Mesenchymal stem cell (in vitro differentiated cells and primary cell): ENCODE results near the gene COQ5.

Experiments
- DNase-seq: peaks from one replicate; pipeline ENCODE4 v3.0.0-alpha.2; 2013
- H2AFZ ChIP-seq: one replicate; pipeline ENCODE4 v1.6.1; 2013; ENCODE audit warnings: low read depth, mild to moderate bottlenecking, control low read depth, inconsistent platforms, low read length, moderate library complexity
- H2AK5ac ChIP-seq: 2 replicates; pipeline ENCODE4 v1.6.1; 2013; ENCODE audit warnings: low read length, moderate library complexity, mild to moderate bottlenecking, inconsistent platforms; ENCODE audit not compliant: severe bottlenecking
- H2BK120ac ChIP-seq: one replicate; pipeline ENCODE4 v1.6.1; 2013; ENCODE audit warnings: low read depth, mild to moderate bottlenecking, inconsistent platforms, low read length, moderate library complexity
- H2BK12ac ChIP-seq, 2 experiments: one replicate each; pipeline ENCODE4 v1.6.1; 2013; ENCODE audit warnings: inconsistent platforms in 2 of 2, low read length in 2 of 2, mild to moderate bottlenecking in 2 of 2, moderate library complexity in 2 of 2, control low read depth in 1 of 2
- H2BK15ac ChIP-seq: one replicate; pipeline ENCODE4 v1.6.1; 2013; ENCODE audit warnings: mild to moderate bottlenecking, low read depth, inconsistent platforms; ENCODE audit not compliant: poor library complexity, severe bottlenecking
- H2BK5ac ChIP-seq: 2 replicates; pipeline ENCODE4 v1.6.1; 2013; ENCODE audit warnings: low read depth, mild to moderate bottlenecking, low read length, control low read depth, inconsistent platforms; ENCODE audit not compliant: poor library complexity, severe bottlenecking
- H3K14ac ChIP-seq, 2 experiments: one replicate each; pipeline ENCODE4 v1.6.1; 2013; ENCODE audit warnings: inconsistent platforms in 2 of 2, low read length in 2 of 2, control low read depth in 1 of 2, mild to moderate bottlenecking in 1 of 2, moderate library complexity in 1 of 2
- H3K18ac ChIP-seq, 2 experiments: one replicate each; pipeline ENCODE4 v1.6.1; 2013; ENCODE audit warnings: inconsistent platforms in 2 of 2, low read length in 2 of 2, control low read depth in 1 of 2, low read depth in 1 of 2, mild to moderate bottlenecking in 1 of 2
- H3K23ac ChIP-seq, 2 experiments: one replicate each; pipeline ENCODE4 v1.6.1; 2013; ENCODE audit warnings: inconsistent platforms in 2 of 2, low read length in 2 of 2, mild to moderate bottlenecking in 2 of 2, moderate library complexity in 2 of 2, control low read depth in 1 of 2
- H3K27ac ChIP-seq: 2 replicates; pipeline ENCODE4 v1.5.1; 2013; ENCODE audit warnings: mild to moderate bottlenecking, moderate library complexity, low read length, control low read depth, inconsistent platforms; ENCODE audit not compliant: poor library complexity, severe bottlenecking
- H3K27me3 ChIP-seq, 2 experiments: 2 replicates each; pipeline versions ENCODE4 v1.6.1 to v1.7.0; 2013; ENCODE audit warnings: low read length in 2 of 2, mild to moderate bottlenecking in 2 of 2, moderate library complexity in 2 of 2, control low read depth in 1 of 2, inconsistent platforms in 1 of 2; ENCODE audit not compliant: control insufficient read depth in 1 of 2, insufficient read depth in 1 of 2
- H3K36me3 ChIP-seq, 2 experiments: 2 replicates each; pipeline versions ENCODE4 v1.6.1 to v1.7.0; 2013; ENCODE audit warnings: low read length in 2 of 2, control low read depth in 1 of 2, inconsistent platforms in 1 of 2, low read depth in 1 of 2, mild to moderate bottlenecking in 1 of 2; ENCODE audit not compliant: insufficient read depth in 2 of 2, control insufficient read depth in 1 of 2
- H3K4ac ChIP-seq, 2 experiments: one replicate each; pipeline ENCODE4 v1.6.1; 2013; ENCODE audit warnings: inconsistent platforms in 2 of 2, low read length in 2 of 2, mild to moderate bottlenecking in 2 of 2, moderate library complexity in 2 of 2, control low read depth in 1 of 2, low read depth in 1 of 2
- H3K4me1 ChIP-seq: 2 replicates; pipeline ENCODE4 v1.6.1; 2013; ENCODE audit warnings: low read depth, low read length, control low read depth; ENCODE audit not compliant: control insufficient read depth, insufficient read depth
- H3K4me2 ChIP-seq: 2 replicates; pipeline ENCODE4 v1.6.1; 2013; ENCODE audit warnings: low read length, mild to moderate bottlenecking, inconsistent platforms; ENCODE audit not compliant: poor library complexity, severe bottlenecking
- H3K4me3 ChIP-seq, 2 experiments: 2 replicates each; pipeline versions ENCODE4 v1.5.1 to v1.7.0; 2013; ENCODE audit warnings: low read length in 2 of 2, mild to moderate bottlenecking in 2 of 2, control low read depth in 1 of 2, low read depth in 1 of 2; ENCODE audit not compliant: insufficient read depth in 1 of 2
- H3K79me1 ChIP-seq: replicated peaks from 2 replicates; pipeline ENCODE4 v1.6.1; 2013; ENCODE audit warnings: mild to moderate bottlenecking, control low read depth, low read length, inconsistent platforms; ENCODE audit not compliant: poor library complexity, severe bottlenecking
- H3K9ac ChIP-seq: 2 replicates; pipeline ENCODE4 v1.7.0; 2013; ENCODE audit warnings: mild to moderate bottlenecking, low read length, moderate library complexity
- H3K9me3 ChIP-seq: 2 replicates; pipeline ENCODE4 v1.7.0; 2013; ENCODE audit warnings: mild to moderate bottlenecking, low read length; ENCODE audit not compliant: control insufficient read depth
- H4K8ac ChIP-seq: one replicate; pipeline ENCODE4 v1.6.1; 2013; ENCODE audit warnings: inconsistent platforms, mild to moderate bottlenecking, low read length, moderate library complexity
- H4K91ac ChIP-seq: one replicate; pipeline ENCODE4 v1.6.1; 2013; ENCODE audit warnings: mild to moderate bottlenecking, low read length, inconsistent platforms
- WGBS: methylation state at CpG from one replicate; pipeline ENCODE4 v1.1.7; 2013; ENCODE audit warnings: mixed read lengths; 5-methylcytosine and 5-hydroxymethylcytosine counted together

Gene COQ5

DNA sequence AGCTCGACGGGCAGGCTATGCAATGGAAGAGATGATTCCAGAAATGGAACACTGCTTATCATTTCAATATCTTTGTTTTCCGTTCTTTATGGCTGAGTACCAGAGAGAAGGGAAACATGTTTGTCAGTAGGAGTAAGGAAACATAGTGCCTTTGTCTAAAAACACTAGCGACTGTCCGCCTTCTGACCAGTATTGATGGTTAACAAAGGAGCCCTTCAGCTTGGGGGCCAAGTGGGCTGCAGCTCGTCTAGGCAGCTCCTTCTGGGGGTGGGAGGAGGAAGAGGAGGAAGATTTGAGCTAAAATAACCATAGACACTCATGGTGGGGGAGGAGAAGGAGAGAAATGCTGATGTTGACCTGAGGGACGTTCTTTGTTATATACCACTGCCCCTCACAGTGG is 15.0 kb downstream of the COQ5 start:
- Histone ChIP-seq H4K91ac (no peak overlapping the region), H2AK5ac (no peak overlapping the region), H2BK120ac (no peak overlapping the region), H3K4me3 (no peak overlapping the region), H3K27ac (no peak overlapping the region), H3K4ac (no peak overlapping the region), H2AFZ (no peak overlapping the region), H3K18ac (no peak overlapping the region), H3K36me3 (peaks cover 16 to 39% of the 10 kb centered on the region in 2 experiments), H2BK12ac (no peak overlapping the region), H3K4me2 (no peak overlapping the region), H2BK15ac (no peak overlapping the region), H2BK5ac (no peak overlapping the region), H4K8ac (no peak overlapping the region), H3K23ac (no peak overlapping the region), H3K14ac (no peak overlapping the region), H3K27me3 (no peaks in the 10 kb centered on the region), H3K4me1 (no peaks in the 10 kb centered on the region), H3K79me1 (peaks cover 2% of the 10 kb centered on the region), H3K9me3 (no peaks in the 10 kb centered on the region), H3K9ac (no peak overlapping the region)
- 96% methylated on average over 7 of the region's 7 CpGs for WGBS
- no peak for DNase-seq

DNA sequence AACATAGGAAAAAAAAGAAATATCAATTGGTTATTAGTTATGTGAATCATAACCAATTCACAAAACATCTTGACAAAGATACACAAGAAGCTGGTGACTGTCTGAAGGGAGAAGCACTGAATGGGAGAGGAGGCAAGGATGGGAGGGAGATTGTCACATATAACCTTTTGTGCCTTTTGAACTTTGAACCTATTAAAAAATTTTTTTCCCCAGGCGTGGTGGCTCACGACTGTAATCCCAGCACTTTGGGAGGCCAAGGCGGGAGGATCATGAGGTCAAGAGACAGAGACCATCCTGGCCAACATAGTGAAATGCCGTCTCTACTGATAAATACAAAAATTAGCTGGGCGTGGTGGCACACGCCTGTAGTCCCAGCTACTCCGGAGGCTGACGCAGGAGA is 20.4 kb downstream of the COQ5 start:
- Histone ChIP-seq H3K4me2 (no peak overlapping the region), H3K79me1 (no peaks in the 10 kb centered on the region), H3K27me3 (no peaks in the 10 kb centered on the region), H3K14ac (no peak overlapping the region), H3K23ac (no peak overlapping the region), H3K4ac (no peak overlapping the region), H3K4me3 (no peak overlapping the region), H2BK120ac (no peak overlapping the region), H3K9ac (no peak overlapping the region), H2AK5ac (no peak overlapping the region), H3K4me1 (no peaks in the 10 kb centered on the region), H2BK15ac (no peak overlapping the region), H3K18ac (no peak overlapping the region), H2AFZ (no peak overlapping the region), H4K91ac (no peak overlapping the region), H3K9me3 (no peaks in the 10 kb centered on the region), H2BK12ac (no peak overlapping the region), H3K27ac (no peak overlapping the region), H3K36me3 (peaks cover 10 to 34% of the 10 kb centered on the region in 2 experiments), H2BK5ac (no peak overlapping the region), H4K8ac (no peak overlapping the region)
- WGBS, result 97% methylated on average over 8 of the region's 8 CpGs
- no peak for DNase-seq

DNA sequence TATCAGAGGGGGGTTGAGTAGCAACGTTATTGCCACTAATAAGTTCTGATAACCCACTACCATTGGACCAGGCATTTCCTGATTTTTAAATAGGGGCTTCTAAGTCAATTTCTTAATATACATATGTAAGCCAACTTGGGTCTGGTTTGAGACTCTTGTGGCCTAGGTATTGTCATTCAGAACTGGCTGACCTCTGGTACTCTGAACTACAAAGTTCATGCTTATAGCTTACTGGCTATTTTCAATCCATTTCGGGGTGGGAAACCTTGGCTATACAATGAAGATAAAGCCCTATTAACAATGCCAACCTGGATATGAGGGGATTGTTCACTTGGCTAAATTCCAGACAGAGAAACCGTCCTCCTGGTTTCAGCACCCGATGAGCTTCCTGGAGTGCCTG is 24.4 kb downstream of the COQ5 start:
- no peaks in the 10 kb centered on the region for H3K4me1 ChIP-seq

DNA sequence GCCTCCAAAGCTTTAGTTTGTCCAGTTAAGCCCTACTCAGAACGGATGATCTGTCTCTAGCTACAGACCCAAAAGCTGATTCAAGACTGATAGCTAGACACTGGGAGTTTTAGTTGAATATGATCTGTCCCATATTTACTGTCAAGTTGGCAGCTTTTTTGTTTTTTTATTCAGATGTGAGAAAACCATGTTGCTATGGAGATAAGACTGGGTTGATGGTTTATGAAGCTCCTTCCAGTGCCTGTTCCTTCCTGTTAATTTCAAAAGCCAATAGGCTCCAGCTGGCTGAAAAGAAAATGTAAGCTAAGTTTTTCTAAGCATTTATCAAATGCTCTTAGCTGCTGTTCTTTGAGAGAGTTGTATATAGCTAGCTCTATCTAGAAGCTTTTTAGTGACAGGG is 28.4 kb downstream of the COQ5 start:
- no peak overlapping the region for H3K27ac ChIP-seq
- H3K4me2 ChIP-seq, result no peak overlapping the region
- H2BK5ac ChIP-seq, result no peak overlapping the region
- no peak overlapping the region for H2AK5ac ChIP-seq
- no peak overlapping the region for H3K23ac ChIP-seq
- H3K9me3 ChIP-seq, result no peaks in the 10 kb centered on the region
- peak overlapping the region; percentile 17 for H3K9ac ChIP-seq
- no peak overlapping the region for H3K14ac ChIP-seq
- H4K8ac ChIP-seq, result no peak overlapping the region
- no peak overlapping the region for H2BK120ac ChIP-seq
- H3K18ac ChIP-seq, result no peak overlapping the region
- peaks cover 8 to 53% of the 10 kb centered on the region in 2 experiments for H3K36me3 ChIP-seq
- H3K4ac ChIP-seq, result no peak overlapping the region
- H2BK12ac ChIP-seq, result no peak overlapping the region
- peaks cover 4% of the 10 kb centered on the region for H3K79me1 ChIP-seq
- no peak overlapping the region for H2AFZ ChIP-seq
- no peak overlapping the region for H3K4me3 ChIP-seq
- H2BK15ac ChIP-seq, result no peak overlapping the region
- peak; percentile 6 for DNase-seq
- WGBS, result no CpG with 5 or more reads among the region's 1 CpG
- no peak overlapping the region for H4K91ac ChIP-seq
- no peaks in the 10 kb centered on the region for H3K27me3 ChIP-seq
- no peaks in the 10 kb centered on the region for H3K4me1 ChIP-seq

More for the DNA sequence above, 24.4 kb downstream of the COQ5 start:
- no peak for DNase-seq
- H2BK5ac ChIP-seq, result no peak overlapping the region
- H3K14ac ChIP-seq, result no peak overlapping the region
- no peak overlapping the region for H3K4me3 ChIP-seq
- H3K9me3 ChIP-seq, result no peaks in the 10 kb centered on the region
- peaks cover 2% of the 10 kb centered on the region for H3K79me1 ChIP-seq
- WGBS, result 92% methylated on average over 3 of the region's 4 CpGs
- no peak overlapping the region for H3K9ac ChIP-seq
- H3K18ac ChIP-seq, result no peak overlapping the region
- no peak overlapping the region for H4K8ac ChIP-seq
- H2AK5ac ChIP-seq, result no peak overlapping the region
- peaks cover 16 to 44% of the 10 kb centered on the region in 2 experiments for H3K36me3 ChIP-seq
- no peak overlapping the region for H3K4me2 ChIP-seq
- no peak overlapping the region for H3K23ac ChIP-seq
- no peak overlapping the region for H3K27ac ChIP-seq
- no peaks in the 10 kb centered on the region for H3K27me3 ChIP-seq
- H3K4ac ChIP-seq, result no peak overlapping the region
- H2AFZ ChIP-seq, result no peak overlapping the region
- no peak overlapping the region for H2BK15ac ChIP-seq
- no peak overlapping the region for H2BK12ac ChIP-seq
- H2BK120ac ChIP-seq, result no peak overlapping the region
- no peak overlapping the region for H4K91ac ChIP-seq
